ENCODE measurements around the gene ATP2A1.

ATP2A1 gene

GRCh38 chr16:28834349-28834748 lies 43.9 kb upstream of the ATP2A1 start:
- no peak overlapping the region for H2AFZ ChIP-seq (ENCODE audit: low read depth, low read length)
- peaks cover 39% of the 10 kb centered on the region for H3K79me2 ChIP-seq (ENCODE audit: insufficient read depth, low read length)
- H3K4me1 ChIP-seq (ENCODE audit: insufficient read depth, low read length), result no peaks in the 10 kb centered on the region
- no peak overlapping the region for H3K27ac ChIP-seq (ENCODE audit: low read length)
- H3K27me3 ChIP-seq (ENCODE audit: insufficient read depth, low read length, poor library complexity), result no peaks in the 10 kb centered on the region
- no peak overlapping the region for H3K4me3 ChIP-seq (ENCODE audit: low read depth in 1 of 2, low read length in 2 of 2)
- TF ChIP-seq, protein P1, sequence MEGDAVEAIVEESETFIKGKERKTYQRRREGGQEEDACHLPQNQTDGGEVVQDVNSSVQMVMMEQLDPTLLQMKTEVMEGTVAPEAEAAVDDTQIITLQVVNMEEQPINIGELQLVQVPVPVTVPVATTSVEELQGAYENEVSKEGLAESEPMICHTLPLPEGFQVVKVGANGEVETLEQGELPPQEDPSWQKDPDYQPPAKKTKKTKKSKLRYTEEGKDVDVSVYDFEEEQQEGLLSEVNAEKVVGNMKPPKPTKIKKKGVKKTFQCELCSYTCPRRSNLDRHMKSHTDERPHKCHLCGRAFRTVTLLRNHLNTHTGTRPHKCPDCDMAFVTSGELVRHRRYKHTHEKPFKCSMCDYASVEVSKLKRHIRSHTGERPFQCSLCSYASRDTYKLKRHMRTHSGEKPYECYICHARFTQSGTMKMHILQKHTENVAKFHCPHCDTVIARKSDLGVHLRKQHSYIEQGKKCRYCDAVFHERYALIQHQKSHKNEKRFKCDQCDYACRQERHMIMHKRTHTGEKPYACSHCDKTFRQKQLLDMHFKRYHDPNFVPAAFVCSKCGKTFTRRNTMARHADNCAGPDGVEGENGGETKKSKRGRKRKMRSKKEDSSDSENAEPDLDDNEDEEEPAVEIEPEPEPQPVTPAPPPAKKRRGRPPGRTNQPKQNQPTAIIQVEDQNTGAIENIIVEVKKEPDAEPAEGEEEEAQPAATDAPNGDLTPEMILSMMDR (IDR thresholded peaks at IDR 0.05; ENCODE audit: borderline replicate concordance, extremely low read depth, low read length, poor library complexity, severe bottlenecking), result no peak
- TF ChIP-seq EZH2 (IDR thresholded peaks at IDR 0.05; ENCODE audit: borderline replicate concordance, low read depth, low read length, severe bottlenecking), result no peak
- no peaks in the 10 kb centered on the region for H3K9me3 ChIP-seq (ENCODE audit: insufficient read depth, low read length, severe bottlenecking)
- H3K4me2 ChIP-seq (ENCODE audit: insufficient read depth, low read length), result no peak overlapping the region
- H4K20me1 ChIP-seq (ENCODE audit: insufficient read depth, low read length), result peaks cover 75% of the 10 kb centered on the region
- DNase-seq (no peak), ATAC-seq (ENCODE audit: insufficient read depth, low read depth) (no peak)
- no peak overlapping the region for H3K9ac ChIP-seq (ENCODE audit: low read depth, low read length)
- H3K36me3 ChIP-seq (ENCODE audit: insufficient read depth, low read length), result peaks cover 94% of the 10 kb centered on the region

DNA sequence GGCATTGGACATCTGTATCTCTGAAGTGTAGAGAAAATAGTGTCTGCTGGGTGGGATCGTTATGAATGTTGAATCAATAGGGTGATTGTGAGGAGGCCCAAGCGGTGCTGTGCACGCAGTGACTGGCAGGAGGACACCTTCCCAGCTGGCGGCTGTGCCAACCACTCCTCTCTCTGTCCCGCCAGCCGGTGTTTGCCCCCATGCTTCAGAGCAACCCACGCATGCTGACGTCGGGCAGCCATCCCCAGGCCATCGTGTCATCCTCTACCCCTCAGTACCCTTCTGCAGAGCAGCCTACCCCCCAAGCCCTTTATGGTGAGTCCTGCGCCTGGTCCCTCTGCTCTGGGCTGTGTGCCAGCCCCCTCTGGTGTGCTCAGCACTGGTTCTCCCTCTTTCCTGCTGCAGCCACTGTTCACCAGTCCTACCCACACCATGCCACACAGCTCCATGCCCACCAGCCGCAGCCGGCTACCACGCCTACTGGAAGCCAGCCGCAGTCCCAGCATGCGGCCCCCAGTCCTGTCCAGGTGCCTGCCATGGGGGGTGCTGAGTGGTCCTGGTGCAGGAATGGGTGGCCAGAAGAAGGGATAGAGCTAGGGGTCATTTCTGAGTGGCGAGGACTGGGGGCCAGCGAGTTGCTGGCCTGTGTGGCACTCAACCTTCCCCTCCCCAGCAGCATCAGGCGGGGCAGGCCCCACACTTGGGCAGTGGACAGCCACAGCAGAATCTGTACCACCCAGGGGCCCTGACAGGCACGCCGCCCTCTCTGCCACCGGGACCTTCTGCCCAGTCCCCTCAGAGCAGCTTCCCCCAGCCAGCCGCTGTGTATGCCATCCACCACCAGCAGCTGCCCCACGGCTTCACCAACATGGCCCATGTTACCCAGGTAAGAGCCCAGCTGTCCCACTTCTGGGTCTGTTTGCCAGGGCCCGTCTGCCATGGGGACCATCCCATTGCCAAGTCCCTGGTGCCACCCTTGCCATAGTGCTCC lies 43.1 kb upstream of the ATP2A1 start:
- ATAC-seq (ENCODE audit: insufficient read depth, low read depth), result no peak
- TF ChIP-seq, protein P1 (IDR thresholded peaks at IDR 0.05; ENCODE audit: borderline replicate concordance, extremely low read depth, low read length, poor library complexity, severe bottlenecking), result no peak
- TF ChIP-seq EZH2 (IDR thresholded peaks at IDR 0.05; ENCODE audit: borderline replicate concordance, low read depth, low read length, severe bottlenecking), result no peak

GRCh38 chr16:28835864-28836760 lies 42.2 kb upstream of the ATP2A1 start:
- no peaks in the 10 kb centered on the region for H3K27me3 ChIP-seq (ENCODE audit: insufficient read depth, low read length, poor library complexity)
- H2AFZ ChIP-seq (ENCODE audit: low read depth, low read length), result no peak overlapping the region
- no peak for DNase-seq
- no peak for TF ChIP-seq EZH2 (IDR thresholded peaks at IDR 0.05; ENCODE audit: borderline replicate concordance, low read depth, low read length, severe bottlenecking)
- TF ChIP-seq, protein P1 (IDR thresholded peaks at IDR 0.05; ENCODE audit: borderline replicate concordance, extremely low read depth, low read length, poor library complexity, severe bottlenecking), result no peak
- no peaks in the 10 kb centered on the region for H3K4me1 ChIP-seq (ENCODE audit: insufficient read depth, low read length)
- H3K9me3 ChIP-seq (ENCODE audit: insufficient read depth, low read length, severe bottlenecking), result no peaks in the 10 kb centered on the region
- no peak overlapping the region for H3K27ac ChIP-seq (ENCODE audit: low read length)
- H4K20me1 ChIP-seq (ENCODE audit: insufficient read depth, low read length), result peaks cover 59% of the 10 kb centered on the region
- H3K4me2 ChIP-seq (ENCODE audit: insufficient read depth, low read length), result no peak overlapping the region
- peaks cover 76% of the 10 kb centered on the region for H3K36me3 ChIP-seq (ENCODE audit: insufficient read depth, low read length)
- no peak overlapping the region for H3K9ac ChIP-seq (ENCODE audit: low read depth, low read length)
- ATAC-seq (ENCODE audit: insufficient read depth, low read depth), result no peak
- peaks cover 23% of the 10 kb centered on the region for H3K79me2 ChIP-seq (ENCODE audit: insufficient read depth, low read length)
- no peak overlapping the region for H3K4me3 ChIP-seq (ENCODE audit: low read depth in 1 of 2, low read length in 2 of 2)

More for the DNA sequence above, 43.1 kb upstream of the ATP2A1 start:
- Histone ChIP-seq H3K4me3 (ENCODE audit: low read depth in 1 of 2, low read length in 2 of 2) (no peak overlapping the region), H3K27me3 (ENCODE audit: insufficient read depth, low read length, poor library complexity) (no peaks in the 10 kb centered on the region), H3K4me2 (ENCODE audit: insufficient read depth, low read length) (no peak overlapping the region), H3K9me3 (ENCODE audit: insufficient read depth, low read length, severe bottlenecking) (no peaks in the 10 kb centered on the region), H3K4me1 (ENCODE audit: insufficient read depth, low read length) (no peaks in the 10 kb centered on the region), H4K20me1 (ENCODE audit: insufficient read depth, low read length) (peaks cover 68% of the 10 kb centered on the region), H3K9ac (ENCODE audit: low read depth, low read length) (no peak overlapping the region), H3K79me2 (ENCODE audit: insufficient read depth, low read length) (peaks cover 31% of the 10 kb centered on the region), H3K36me3 (ENCODE audit: insufficient read depth, low read length) (peaks cover 85% of the 10 kb centered on the region), H2AFZ (ENCODE audit: low read depth, low read length) (no peak overlapping the region), H3K27ac (ENCODE audit: low read length) (no peak overlapping the region)
- no peak for DNase-seq
